ENCODE measurements around the gene THRB. TPM values are rescaled to one million over a fixed set of nuclear protein-coding genes. Genes with fewer than 3 reads are reported as not detected.

The THRB gene
- total and polyA plus RNA-seq, 12 donors = 3.8 to 32.8 (median 26.0) TPM

DNA sequence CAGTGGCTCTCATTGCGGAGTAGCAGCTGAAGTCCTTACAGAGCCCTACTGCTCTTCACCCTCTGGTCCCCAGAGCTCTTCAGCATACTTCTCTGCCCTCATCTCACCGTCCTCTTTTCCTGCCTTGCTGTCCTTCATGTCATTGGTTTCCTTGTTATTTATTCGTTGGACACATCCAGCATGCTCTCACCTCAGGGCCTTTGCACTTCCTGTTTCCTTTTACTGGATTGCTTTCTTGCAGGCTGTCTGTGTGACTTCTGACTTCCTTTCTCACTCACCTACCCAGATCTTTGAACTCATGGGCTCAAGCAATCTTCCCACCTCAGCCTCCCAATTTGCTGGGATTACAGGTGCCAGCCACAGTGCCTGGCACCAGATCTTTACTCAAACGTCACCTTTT lies 422.5 kb downstream of the THRB start:
- DNase-seq = no peak
- H3K4me1 ChIP-seq = no peaks in the 10 kb centered on the region
- intact Hi-C loops (cut with DNase I) = no loop called here

DNA sequence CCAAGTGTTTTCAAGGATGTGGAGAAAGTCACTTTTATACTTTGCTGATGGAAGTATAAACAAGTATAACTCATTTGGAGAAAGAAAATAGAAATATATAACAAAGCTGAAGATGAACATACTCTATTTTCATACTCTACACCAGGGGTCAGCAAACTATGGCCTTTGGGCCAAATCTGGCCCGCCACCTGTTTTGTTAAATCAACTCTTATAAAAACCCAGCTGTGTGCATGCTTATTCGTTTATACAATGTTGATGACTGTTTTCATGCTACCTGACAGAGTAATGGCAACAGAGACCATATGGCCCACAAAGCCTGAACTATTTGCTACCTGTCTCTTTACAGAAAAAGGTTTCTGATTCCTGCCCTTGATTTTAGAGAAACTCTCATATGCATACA lies 425.6 kb downstream of the THRB start:
- Histone ChIP-seq H3K27me3 (no peaks in the 10 kb centered on the region), H3K4me3 (no peak overlapping the region), H3K36me3 (no peaks in the 10 kb centered on the region), H3K4me1 (no peaks in the 10 kb centered on the region), H3K27ac (no peak overlapping the region), H3K9me3 (no peaks in the 10 kb centered on the region)
- TF ChIP-seq, protein P1, sequence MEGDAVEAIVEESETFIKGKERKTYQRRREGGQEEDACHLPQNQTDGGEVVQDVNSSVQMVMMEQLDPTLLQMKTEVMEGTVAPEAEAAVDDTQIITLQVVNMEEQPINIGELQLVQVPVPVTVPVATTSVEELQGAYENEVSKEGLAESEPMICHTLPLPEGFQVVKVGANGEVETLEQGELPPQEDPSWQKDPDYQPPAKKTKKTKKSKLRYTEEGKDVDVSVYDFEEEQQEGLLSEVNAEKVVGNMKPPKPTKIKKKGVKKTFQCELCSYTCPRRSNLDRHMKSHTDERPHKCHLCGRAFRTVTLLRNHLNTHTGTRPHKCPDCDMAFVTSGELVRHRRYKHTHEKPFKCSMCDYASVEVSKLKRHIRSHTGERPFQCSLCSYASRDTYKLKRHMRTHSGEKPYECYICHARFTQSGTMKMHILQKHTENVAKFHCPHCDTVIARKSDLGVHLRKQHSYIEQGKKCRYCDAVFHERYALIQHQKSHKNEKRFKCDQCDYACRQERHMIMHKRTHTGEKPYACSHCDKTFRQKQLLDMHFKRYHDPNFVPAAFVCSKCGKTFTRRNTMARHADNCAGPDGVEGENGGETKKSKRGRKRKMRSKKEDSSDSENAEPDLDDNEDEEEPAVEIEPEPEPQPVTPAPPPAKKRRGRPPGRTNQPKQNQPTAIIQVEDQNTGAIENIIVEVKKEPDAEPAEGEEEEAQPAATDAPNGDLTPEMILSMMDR (IDR thresholded peaks at IDR 0.05) = peak in 6 of 9 donors; percentile 30 to 59 (median 48)
- DNase-seq (no peak), ATAC-seq (peak in 1 of 8 donors; percentile 37)
- WGBS, 2 donors = 37 to 51% methylated on average over 2 of the region's 2 CpGs
- intact Hi-C loops (cut with DNase I) = loop anchor here in 6 of 10 donors (1.0 to 10.0 kb wide), 4 partner anchors 163 to 168 kb away; no protein-coding TSS in a partner anchor

More for the DNA sequence above, 422.5 kb downstream of the THRB start:
- ATAC-seq = no peak
- 73 to 86% methylated on average over 4 of the region's 4 CpGs for WGBS, 2 donors
- Histone ChIP-seq H3K9me3 (peaks cover 0 to 14% (median 0%) of the 10 kb centered on the region in 11 donors), H3K27me3 (no peaks in the 10 kb centered on the region), H3K27ac (no peak overlapping the region), H3K4me3 (no peak overlapping the region), H3K36me3 (no peaks in the 10 kb centered on the region)
- TF ChIP-seq, protein P1 (IDR thresholded peaks at IDR 0.05) = no peak

DNA sequence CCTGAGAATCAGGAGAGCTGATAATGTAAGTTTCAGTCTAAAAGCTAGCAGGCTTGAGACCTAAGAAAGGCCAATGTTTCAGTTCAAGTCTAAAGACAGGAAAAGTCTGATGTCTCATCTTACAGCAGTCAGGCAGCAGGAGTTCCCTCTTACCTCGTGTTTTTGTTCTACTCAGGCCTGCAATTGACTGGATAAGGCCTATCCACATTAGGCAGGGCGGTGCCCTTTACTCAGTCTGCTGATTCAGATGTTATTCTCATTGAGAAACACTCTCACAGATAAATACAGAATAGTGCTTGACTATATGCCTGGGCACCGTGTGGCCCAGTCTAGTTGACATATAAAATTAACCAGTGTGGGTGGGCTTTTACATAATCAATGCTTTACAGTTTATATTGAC lies 427.2 kb downstream of the THRB start:
- Histone ChIP-seq H3K4me3 (no peak overlapping the region), H3K27me3 (no peaks in the 10 kb centered on the region), H3K9me3 (no peaks in the 10 kb centered on the region), H3K27ac (no peak overlapping the region), H3K4me1 (no peaks in the 10 kb centered on the region), H3K36me3 (no peaks in the 10 kb centered on the region)
- intact Hi-C loops (cut with DNase I) = loop anchor here in 5 of 10 donors (5.0 to 10.0 kb wide), 3 partner anchors 165 to 170 kb away; no protein-coding TSS in a partner anchor
- ATAC-seq (no peak), DNase-seq (no peak)
- TF ChIP-seq, protein P1 (IDR thresholded peaks at IDR 0.05) = no peak
- WGBS, 2 donors = 75 to 80% methylated on average over 3 of the region's 3 CpGs

Small RNAs within 50 kb of the gene (microRNA-seq; reads per million reads assigned to microRNA genes)
- 0 reads per million in 2 donors for gene MIR4792
